Neuronal stem cell (in vitro differentiated cells): Measurements from ENCODE around the gene EFNB2.

ENCODE experiments used
- DNase-seq: peaks from one replicate; pipeline ENCODE4 v3.0.0-alpha.2; 2013; ENCODE audit warnings: low spot score
- H2AFZ ChIP-seq: one replicate; pipeline ENCODE4 v1.6.1; 2013; ENCODE audit warnings: mild to moderate bottlenecking, low read length, inconsistent platforms
- H2AK5ac ChIP-seq: 2 replicates; pipeline ENCODE4 v1.6.1; 2013; ENCODE audit warnings: low read depth, mild to moderate bottlenecking, inconsistent platforms, low read length, moderate library complexity, mixed read lengths
- H2BK120ac ChIP-seq: 2 replicates; pipeline ENCODE4 v1.6.1; 2013; ENCODE audit warnings: low read depth, mild to moderate bottlenecking, inconsistent platforms, low read length, moderate library complexity, mixed read lengths
- H2BK12ac ChIP-seq: one replicate; pipeline ENCODE4 v1.6.1; 2013; ENCODE audit warnings: low read length, inconsistent platforms
- H2BK15ac ChIP-seq: 2 replicates; pipeline ENCODE4 v1.6.1; 2013; ENCODE audit warnings: mild to moderate bottlenecking, low read length, inconsistent platforms, mixed read lengths
- H2BK5ac ChIP-seq: one replicate; pipeline ENCODE4 v1.6.1; 2013; ENCODE audit warnings: inconsistent platforms, mild to moderate bottlenecking, low read length, moderate library complexity
- H3K14ac ChIP-seq: one replicate; pipeline ENCODE4 v1.6.1; 2013; ENCODE audit warnings: low read length, inconsistent platforms
- H3K18ac ChIP-seq: 2 replicates; pipeline ENCODE4 v1.6.1; 2013; ENCODE audit warnings: low read length, inconsistent platforms
- H3K23ac ChIP-seq: 2 replicates; pipeline ENCODE4 v1.6.1; 2013; ENCODE audit warnings: low read depth, mild to moderate bottlenecking, mixed read lengths, low read length, inconsistent platforms; ENCODE audit not compliant: poor library complexity
- H3K27ac ChIP-seq: replicated peaks from 3 replicates; pipeline ENCODE4 v1.5.1; 2013; ENCODE audit warnings: low read length, inconsistent platforms
- H3K27me3 ChIP-seq, 3 experiments: 2 replicates each; pipeline ENCODE4 v1.6.1; 2013; ENCODE audit warnings: low read length in 3 of 3, mild to moderate bottlenecking in 2 of 3, inconsistent platforms in 1 of 3, low read depth in 1 of 3, mixed read lengths in 1 of 3, moderate library complexity in 1 of 3; ENCODE audit not compliant: control insufficient read depth in 3 of 3, insufficient read depth in 3 of 3
- H3K36me3 ChIP-seq, 2 donors: replicated peaks in 1 of 2; 2 replicates each; pipeline ENCODE4 v1.6.1; 2013; ENCODE audit warnings: low read length in 2 of 2; ENCODE audit not compliant: control insufficient read depth in 2 of 2, insufficient read depth in 2 of 2
- H3K4ac ChIP-seq: 2 replicates; pipeline ENCODE4 v1.6.1; 2013; ENCODE audit warnings: inconsistent platforms, mild to moderate bottlenecking, low read length, moderate library complexity
- H3K4me1 ChIP-seq, 2 donors: 1 replicate in 1 of 2; 2 replicates in 1 of 2; pipeline ENCODE4 v1.6.1; 2013; ENCODE audit warnings: low read length in 2 of 2, low read depth in 1 of 2; ENCODE audit not compliant: control insufficient read depth in 2 of 2, insufficient read depth in 1 of 2
- H3K4me2 ChIP-seq: one replicate; pipeline ENCODE4 v1.6.1; 2013; ENCODE audit warnings: mild to moderate bottlenecking, low read length, inconsistent platforms; ENCODE audit not compliant: insufficient read depth, poor library complexity, severe bottlenecking
- H3K4me3 ChIP-seq, 2 donors: 2 replicates each; pipeline ENCODE4 v1.5.1; 2013; ENCODE audit warnings: low read length in 2 of 2, mild to moderate bottlenecking in 2 of 2, inconsistent platforms in 1 of 2, moderate library complexity in 1 of 2
- H3K79me1 ChIP-seq: one replicate; pipeline ENCODE4 v1.6.1; 2013; ENCODE audit warnings: low read depth, mild to moderate bottlenecking, inconsistent platforms, low read length, moderate library complexity
- H3K9ac ChIP-seq: one replicate; pipeline ENCODE4 v1.6.1; 2013; ENCODE audit warnings: mild to moderate bottlenecking, low read depth, low read length, inconsistent platforms; ENCODE audit not compliant: poor library complexity
- H3K9me3 ChIP-seq, 2 donors: replicated peaks in 1 of 2; 2 replicates each; pipeline versions ENCODE3 to v1.6.1; 2013; ENCODE audit warnings: low read length in 2 of 2, mild to moderate bottlenecking in 2 of 2, inconsistent platforms in 1 of 2, low read depth in 1 of 2, mixed read lengths in 1 of 2, moderate library complexity in 1 of 2; ENCODE audit not compliant: control insufficient read depth in 2 of 2, insufficient read depth in 1 of 2
- H4K8ac ChIP-seq: one replicate; pipeline ENCODE4 v1.6.1; 2013; ENCODE audit warnings: low read depth, mild to moderate bottlenecking, inconsistent platforms, low read length, moderate library complexity
- H4K91ac ChIP-seq: one replicate; pipeline ENCODE4 v1.6.1; 2013; ENCODE audit warnings: low read length, low read depth, mild to moderate bottlenecking, inconsistent platforms; ENCODE audit not compliant: poor library complexity
- WGBS, 2 donors: extraction: QIAGEN DNeasy Blood & Tissue Kit; methylation state at CpG; one replicate each; pipeline ENCODE4 v1.1.7; 2013; ENCODE audit warnings: missing lambda C conversion rate in 2 of 2, mixed read lengths in 1 of 2; ENCODE audit not compliant: insufficient read length in 2 of 2, insufficient replicate concordance in 1 of 2; ENCODE audit errors: extremely low coverage in 2 of 2; 5-methylcytosine and 5-hydroxymethylcytosine counted together

EFNB2 gene

DNA sequence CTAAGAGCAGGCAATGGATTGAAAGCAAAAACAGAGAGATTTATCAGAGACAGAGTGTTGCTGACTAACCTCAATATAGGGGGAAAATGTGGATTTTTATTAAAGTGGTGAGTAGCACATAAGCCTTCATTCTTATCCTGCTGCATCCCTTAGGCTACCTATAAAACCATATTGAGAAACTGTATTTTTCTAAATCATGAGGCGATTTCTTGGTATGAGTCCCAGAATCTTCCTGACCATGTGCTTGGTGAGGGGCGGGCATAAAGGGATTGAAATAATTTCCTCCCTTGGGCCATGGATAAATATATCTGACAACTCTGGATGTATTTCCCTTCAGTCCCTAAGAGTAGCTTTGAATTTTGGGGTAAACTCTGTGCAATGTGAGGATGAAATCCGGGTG, 72.8 kb downstream of the EFNB2 start:
- no peak overlapping the region for H2BK15ac ChIP-seq
- H2AFZ ChIP-seq, result no peak overlapping the region
- no peak overlapping the region for H3K4ac ChIP-seq
- no peak overlapping the region for H3K18ac ChIP-seq
- H2BK5ac ChIP-seq, result no peak overlapping the region
- H3K27ac ChIP-seq, result no peak overlapping the region
- H3K14ac ChIP-seq, result no peak overlapping the region
- peaks cover 2 to 9% of the 10 kb centered on the region in 2 donors for H3K9me3 ChIP-seq
- H3K23ac ChIP-seq, result no peak overlapping the region
- H3K9ac ChIP-seq, result no peak overlapping the region
- no peak overlapping the region for H3K4me2 ChIP-seq
- no CpG with 5 or more reads among the region's 3 CpGs for WGBS, 2 donors
- H3K27me3 ChIP-seq, result no peaks in the 10 kb centered on the region
- peaks cover 2 to 12% of the 10 kb centered on the region in 2 donors for H3K4me1 ChIP-seq
- no peak overlapping the region for H2AK5ac ChIP-seq
- no peak overlapping the region for H3K4me3 ChIP-seq
- H2BK120ac ChIP-seq, result no peak overlapping the region
- H3K36me3 ChIP-seq, result no peaks in the 10 kb centered on the region
- no peak overlapping the region for H2BK12ac ChIP-seq
- no peak for DNase-seq
- H4K91ac ChIP-seq, result no peak overlapping the region
- H4K8ac ChIP-seq, result no peak overlapping the region
- no peaks in the 10 kb centered on the region for H3K79me1 ChIP-seq

DNA sequence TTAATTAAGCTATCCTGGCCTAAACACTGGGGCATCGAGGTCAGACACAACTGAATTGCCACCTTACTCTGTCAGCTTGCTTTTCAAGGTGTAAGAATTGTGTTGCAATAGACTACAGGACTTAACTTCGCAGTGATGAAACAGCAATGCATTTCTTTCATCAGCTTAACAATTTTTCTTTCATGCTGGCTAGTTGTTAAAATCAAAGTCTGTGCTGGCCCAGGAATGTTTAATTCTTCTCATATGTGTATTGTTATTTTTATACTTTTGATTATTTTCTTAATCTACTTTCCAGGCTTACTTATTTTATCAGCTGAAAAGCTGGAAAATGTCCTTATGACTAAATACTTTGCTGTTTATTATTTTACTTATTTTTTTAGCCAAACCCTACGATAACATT, 79.7 kb downstream of the EFNB2 start:
- H2AFZ ChIP-seq, result no peak overlapping the region
- no CpG with 5 or more reads among the region's 3 CpGs for WGBS, 2 donors

DNA sequence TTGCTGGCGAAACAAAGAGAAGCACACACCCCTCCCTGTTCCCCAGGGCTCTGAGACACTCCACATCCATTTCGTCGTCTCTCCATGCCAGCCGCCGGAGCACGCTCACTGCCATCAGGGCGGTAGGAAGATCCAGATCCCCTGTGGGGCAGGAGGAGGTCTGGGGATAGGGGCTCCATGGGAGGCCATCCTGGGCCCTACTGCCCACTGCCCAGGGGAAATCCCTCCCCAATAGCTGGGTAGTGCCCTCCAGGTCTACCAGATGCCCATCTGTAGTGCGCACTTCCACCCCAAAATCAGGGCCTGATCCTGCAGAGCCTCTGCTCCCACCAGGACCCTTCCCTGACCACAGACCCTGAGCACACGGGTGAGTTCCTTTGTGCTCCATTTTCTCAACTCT, 80.3 kb downstream of the EFNB2 start:
- Histone ChIP-seq H3K27ac (no peak overlapping the region), H2AK5ac (peak overlapping the region; percentile 83), H2AFZ (no peak overlapping the region), H3K9me3 (peaks cover 0 to 5% of the 10 kb centered on the region in 2 donors), H2BK15ac (no peak overlapping the region), H2BK120ac (no peak overlapping the region), H3K36me3 (peaks cover 0 to 2% of the 10 kb centered on the region in 2 donors), H4K91ac (no peak overlapping the region), H3K4me3 (no peak overlapping the region), H3K79me1 (no peaks in the 10 kb centered on the region), H2BK12ac (no peak overlapping the region), H3K18ac (peak overlapping the region; percentile 44), H3K23ac (no peak overlapping the region), H3K9ac (no peak overlapping the region), H2BK5ac (no peak overlapping the region), H3K27me3 (no peaks in the 10 kb centered on the region), H3K4ac (no peak overlapping the region), H3K4me2 (no peak overlapping the region), H4K8ac (no peak overlapping the region), H3K4me1 (peaks cover 0 to 3% of the 10 kb centered on the region in 2 donors), H3K14ac (peak overlapping the region; percentile 42)
- no peak for DNase-seq
- no CpG with 5 or more reads among the region's 9 CpGs for WGBS, 2 donors

More for the DNA sequence above, 79.7 kb downstream of the EFNB2 start:
- no peaks in the 10 kb centered on the region for H3K79me1 ChIP-seq
- no peak overlapping the region for H3K4me3 ChIP-seq
- H4K91ac ChIP-seq, result no peak overlapping the region
- peaks cover 0 to 3% of the 10 kb centered on the region in 2 donors for H3K4me1 ChIP-seq
- no peak for DNase-seq
- H3K14ac ChIP-seq, result no peak overlapping the region
- no peaks in the 10 kb centered on the region for H3K27me3 ChIP-seq
- H3K9me3 ChIP-seq, result peaks cover 0 to 5% of the 10 kb centered on the region in 2 donors
- no peak overlapping the region for H3K4me2 ChIP-seq
- no peak overlapping the region for H2AK5ac ChIP-seq
- H2BK12ac ChIP-seq, result no peak overlapping the region
- peaks cover 0 to 2% of the 10 kb centered on the region in 2 donors for H3K36me3 ChIP-seq
- no peak overlapping the region for H3K18ac ChIP-seq
- H2BK15ac ChIP-seq, result no peak overlapping the region
- H3K4ac ChIP-seq, result no peak overlapping the region
- H2BK120ac ChIP-seq, result no peak overlapping the region
- H4K8ac ChIP-seq, result no peak overlapping the region
- no peak overlapping the region for H3K27ac ChIP-seq
- no peak overlapping the region for H3K9ac ChIP-seq
- H2BK5ac ChIP-seq, result no peak overlapping the region
- no peak overlapping the region for H3K23ac ChIP-seq

DNA sequence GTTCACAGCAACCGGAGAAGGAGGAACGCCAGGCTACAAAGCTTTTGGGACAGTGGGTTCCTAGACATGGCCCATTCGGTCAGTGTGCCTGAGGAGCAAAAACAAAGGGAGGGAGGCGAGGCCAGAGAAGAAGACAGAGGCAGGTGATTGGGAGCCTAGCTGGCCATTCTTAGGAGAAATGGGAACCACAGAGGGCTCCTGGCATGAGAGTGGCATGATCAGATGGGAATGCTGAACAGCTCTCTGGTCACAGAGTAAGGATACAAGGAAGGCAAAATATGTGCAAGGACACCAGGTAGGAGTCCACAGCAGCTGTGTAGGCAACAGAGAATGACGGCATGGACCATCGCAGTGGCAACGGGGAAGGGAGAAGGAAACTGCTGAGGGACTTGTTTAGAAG, 82.4 kb downstream of the EFNB2 start:
- Histone ChIP-seq H2AK5ac (peak overlapping the region; percentile 15), H3K9ac (peak overlapping the region; percentile 10), H3K36me3 (peaks cover 0 to 2% of the 10 kb centered on the region in 2 donors), H3K4me1 (peaks cover 0 to 3% of the 10 kb centered on the region in 2 donors), H3K4me2 (no peak overlapping the region), H2BK12ac (no peak overlapping the region), H2AFZ (no peak overlapping the region), H3K4ac (no peak overlapping the region), H3K23ac (no peak overlapping the region), H4K8ac (no peak overlapping the region), H3K27ac (no peak overlapping the region), H3K18ac (no peak overlapping the region), H3K4me3 (no peak overlapping the region), H2BK5ac (no peak overlapping the region), H2BK120ac (no peak overlapping the region), H3K14ac (no peak overlapping the region), H3K9me3 (peaks cover under 1 to 3% of the 10 kb centered on the region in 2 donors), H3K79me1 (no peaks in the 10 kb centered on the region), H4K91ac (no peak overlapping the region), H3K27me3 (no peaks in the 10 kb centered on the region), H2BK15ac (peak overlapping the region; percentile 69)
- no peak for DNase-seq
- no CpG with 5 or more reads among the region's 7 CpGs for WGBS, 2 donors
